B cell (primary cell): ENCODE measurements around the gene GRK1. TPM values are rescaled to one million over a fixed set of nuclear protein-coding genes. Genes with fewer than 3 reads are reported as not detected.

Experiments used
- ATAC-seq: fragments of 200-7000 bp; cut with Tn5 transposase; one replicate; pipeline ENCODE4 v1.10.0; 2021; ENCODE audit warnings: low read depth, mild to moderate bottlenecking, moderate number of reproducible peaks, moderate library complexity
- CTCF ChIA-PET: fragments of 350-600 bp; sonication (Branson Sonifier 250); formaldehyde crosslinking; loops from one replicate; lab custom pipeline; 2021; ENCODE audit warnings: antibody characterized with exemption, inconsistent platforms; lab: Charles Lee
- POLR2A ChIA-PET: fragments of 350-600 bp; sonication (Branson Sonifier 250); formaldehyde crosslinking; loops from one replicate; lab custom pipeline; 2021; ENCODE audit warnings: antibody characterized with exemption; lab: Charles Lee
- DNase-seq: peaks from one replicate; pipeline ENCODE4 v3.0.0; 2013
- H2AFZ ChIP-seq: 2 replicates; pipeline ENCODE4 v1.6.1; 2012; ENCODE audit warnings: mild to moderate bottlenecking, low read depth, low read length; ENCODE audit not compliant: insufficient read depth, poor library complexity, severe bottlenecking
- H3K27ac ChIP-seq, 2 donors: 1 replicate in 1 of 2; 2 replicates in 1 of 2; pipeline ENCODE4 v1.5.1; 2012 to 2013; ENCODE audit warnings: low read length in 2 of 2, mild to moderate bottlenecking in 2 of 2, moderate library complexity in 1 of 2
- H3K27me3 ChIP-seq, 4 experiments: fragments of 200-600 bp in 1 of 4; sonication (generic) in 1 of 4; replicated peaks in 1 of 4; 1 replicate in 2 of 4; 2 replicates in 2 of 4; pipeline versions ENCODE4 v1.6.1 to v1.7.0; 2013 to 2016; ENCODE audit warnings: low read length in 3 of 4, mild to moderate bottlenecking in 2 of 4, mixed read lengths in 1 of 4, moderate library complexity in 1 of 4; ENCODE audit not compliant: insufficient read depth in 4 of 4, control insufficient read depth in 3 of 4; ENCODE audit errors: control extremely low read depth in 1 of 4
- H3K36me3 ChIP-seq, 2 experiments: replicated peaks in 1 of 2; 1 replicate in 1 of 2; 2 replicates in 1 of 2; pipeline versions ENCODE4 v1.6.1 to v1.7.1; 2013; ENCODE audit warnings: low read length in 1 of 2; ENCODE audit not compliant: insufficient read depth in 2 of 2, control insufficient read depth in 1 of 2; ENCODE audit errors: control extremely low read depth in 1 of 2, extremely low read depth in 1 of 2
- H3K4me1 ChIP-seq, 2 donors: fragments of 200-600 bp in 1 of 2; sonication (generic) in 1 of 2; 1 replicate in 1 of 2; 2 replicates in 1 of 2; pipeline versions ENCODE4 v1.5.1 to v1.6.1; 2013 to 2017; ENCODE audit warnings: low read length in 2 of 2; ENCODE audit not compliant: control insufficient read depth in 2 of 2, insufficient read depth in 2 of 2
- H3K4me2 ChIP-seq: replicated peaks from 2 replicates; pipeline ENCODE3; 2012; ENCODE audit warnings: mild to moderate bottlenecking, low read depth, low read length; ENCODE audit not compliant: poor library complexity, severe bottlenecking
- H3K4me3 ChIP-seq, 5 experiments: fragments of 200-600 bp in 1 of 5; sonication (generic) in 1 of 5; 1 replicate in 3 of 5; 2 replicates in 2 of 5; pipeline versions ENCODE4 v1.5.1 to v1.7.0; 2011 to 2016; ENCODE audit warnings: low read length in 4 of 5, mild to moderate bottlenecking in 4 of 5, low read depth in 2 of 5, control low read depth in 1 of 5, moderate library complexity in 1 of 5; ENCODE audit not compliant: insufficient read depth in 1 of 5; ENCODE audit errors: control extremely low read depth in 1 of 5, extremely low read depth in 1 of 5
- H3K79me2 ChIP-seq: fragments of 200-600 bp; sonication (generic); one replicate; pipeline ENCODE4 v1.6.0; 2016; ENCODE audit warnings: low read length; ENCODE audit not compliant: control insufficient read depth, insufficient read depth
- H3K9ac ChIP-seq: fragments of 200-600 bp; sonication (generic); 2 replicates; pipeline ENCODE4 v1.6.1; 2017; ENCODE audit warnings: mild to moderate bottlenecking, low read length, moderate library complexity
- H3K9me3 ChIP-seq, 3 donors: one replicate each; pipeline versions ENCODE4 v1.6.1 to v1.7.1; 2013; ENCODE audit warnings: low read length in 2 of 3; ENCODE audit not compliant: control insufficient read depth in 2 of 3, insufficient read depth in 1 of 3; ENCODE audit errors: control extremely low read depth in 1 of 3
- H4K20me1 ChIP-seq: 2 replicates; pipeline ENCODE4 v1.6.0; 2012; ENCODE audit warnings: mild to moderate bottlenecking, low read length; ENCODE audit not compliant: insufficient read depth, control insufficient read depth, poor library complexity, severe bottlenecking
- H3K27ac Mint-ChIP-seq: one replicate; pipeline ENCODE4 v1.8.0; 2021; ENCODE audit warnings: mixed read lengths
- H3K27me3 Mint-ChIP-seq: one replicate; pipeline ENCODE4 v1.8.0; 2021; ENCODE audit warnings: mixed read lengths
- H3K4me1 Mint-ChIP-seq: one replicate; pipeline ENCODE4 v1.8.0; 2021; ENCODE audit warnings: mixed read lengths
- H3K4me3 Mint-ChIP-seq: one replicate; pipeline ENCODE4 v1.8.0; 2021; ENCODE audit warnings: mixed read lengths
- H3K9me3 Mint-ChIP-seq: one replicate; pipeline ENCODE4 v1.8.0; 2022; ENCODE audit warnings: mixed read lengths; ENCODE audit not compliant: insufficient read depth
- CTCF ChIP-seq: fragments of 200-600 bp; IDR thresholded peaks from one replicate; pipeline ENCODE4 v1.8.0; 2022; ENCODE audit warnings: antibody characterized with exemption, mild to moderate bottlenecking
- EZH2 ChIP-seq: IDR thresholded peaks from 2 replicates; pipeline ENCODE4 v1.6.1; 2012; ENCODE audit warnings: borderline replicate concordance, low read depth, mild to moderate bottlenecking, moderate library complexity, low read length; ENCODE audit not compliant: insufficient read depth, poor library complexity, severe bottlenecking
- WGBS: methylation state at CpG from one replicate; pipeline ENCODE4 v1.1.5; 2013; ENCODE audit warnings: missing lambda C conversion rate; ENCODE audit not compliant: insufficient coverage; 5-methylcytosine and 5-hydroxymethylcytosine counted together
- intact Hi-C: fragments of 100-400 bp; cut with micrococcal nuclease; formaldehyde crosslinking; loops from one replicate; pipeline ENCODE4 v1.10.0; 2022
- polyA plus RNA-seq: library from polyadenylated mRNA; depleted of rRNA; stranded (reverse); fragments of >200 nt; gene quantifications from 2 replicates; pipeline ENCODE4 v1.2.3, GENCODE V29; 2012
- total RNA-seq, 2 donors: library from RNA; stranded (reverse); fragments of 120-200 nt in 1 of 2; gene quantifications; 1 replicate in 1 of 2; 2 replicates in 1 of 2; pipeline versions ENCODE4 v1.2.3 to v1.2.4, GENCODE V29; 2013 to 2022

Gene GRK1
- total and polyA plus RNA-seq, 2 donors (not counting 1 experiment from before 2014, with no cell fraction given): not detected

- no peaks in the 10 kb centered on the region for H3K9me3 Mint-ChIP-seq
- Histone ChIP-seq H2AFZ (no peak overlapping the region), H3K9ac (no peak overlapping the region), H4K20me1 (no peaks in the 10 kb centered on the region), H3K79me2 (no peaks in the 10 kb centered on the region), H3K4me1 (peaks cover 5 to 10% of the 10 kb centered on the region in 2 donors), H3K27me3 (no peaks in the 10 kb centered on the region), H3K27ac (no peak overlapping the region), H3K36me3 (peaks cover 0 to 62% of the 10 kb centered on the region in 2 experiments), H3K9me3 (peaks cover 0 to 3% (median 1%) of the 10 kb centered on the region in 3 donors), H3K4me3 (no peak overlapping the region), H3K4me2 (no peak overlapping the region)
- POLR2A ChIA-PET: no interaction called here
- no peak overlapping the region for H3K27ac Mint-ChIP-seq
- no peak overlapping the region for H3K4me3 Mint-ChIP-seq
- ATAC-seq: no peak
- CTCF ChIA-PET: no interaction called here
- TF ChIP-seq EZH2: no peak
- intact Hi-C loops: no loop called here
- no peak for DNase-seq
- no peaks in the 10 kb centered on the region for H3K27me3 Mint-ChIP-seq
- H3K4me1 Mint-ChIP-seq: peaks cover 16% of the 10 kb centered on the region
- WGBS: 98% methylated on average over 5 of the region's 8 CpGs
These were observed 28.2 kb upstream of the GRK1 start for GRCh38 chr13:113638806-113639205.

GRCh38 chr13:113639616-113640262, 27.3 kb upstream of the GRK1 start:
- Mint-ChIP-seq H3K4me1 (peaks cover 20% of the 10 kb centered on the region), H3K4me3 (no peak overlapping the region), H3K27ac (no peak overlapping the region), H3K9me3 (no peaks in the 10 kb centered on the region), H3K27me3 (no peaks in the 10 kb centered on the region)
- Histone ChIP-seq H3K27me3 (no peaks in the 10 kb centered on the region), H4K20me1 (no peaks in the 10 kb centered on the region), H3K79me2 (no peaks in the 10 kb centered on the region), H3K4me2 (no peak overlapping the region), H2AFZ (no peak overlapping the region), H3K9me3 (peaks cover 0 to 3% (median 1%) of the 10 kb centered on the region in 3 donors), H3K27ac (no peak overlapping the region), H3K36me3 (peaks cover 0 to 53% of the 10 kb centered on the region in 2 experiments), H3K4me1 (peaks cover 9 to 16% of the 10 kb centered on the region in 2 donors), H3K9ac (no peak overlapping the region), H3K4me3 (no peak overlapping the region)
- 97% methylated on average over 19 of the region's 27 CpGs for WGBS
- POLR2A ChIA-PET: no interaction called here
- TF ChIP-seq CTCF (no peak), EZH2 (no peak)
- DNase-seq: no peak
- CTCF ChIA-PET: no interaction called here
- no peak for ATAC-seq
- intact Hi-C loops: no loop called here
